ENCODE results near the gene TMEM154.

- TF ChIP-seq EP300 (IDR thresholded peaks at IDR 0.05) (no peak), CTCF (IDR thresholded peaks at IDR 0.05) (no peak), POLR2A (IDR thresholded peaks at IDR 0.05) (no peak)
Measured at GRCh38 chr4:152633118-152633517, 46.7 kb downstream of the TMEM154 start.

All from sigmoid colon (tissue), 4 donors.